A549 (cell line): ENCODE results near the gene GRIN2D. TPM values are rescaled to one million over a fixed set of nuclear protein-coding genes. Genes with fewer than 3 reads are reported as not detected.

Source experiments
- ATAC-seq, 2 experiments: fragments of 200-7000 bp in 1 of 2; fragments of >200 bp in 1 of 2; cut with Nextera tagmentation in 1 of 2; cut with Tn5 transposase in 1 of 2; 3 replicates each; pipeline versions ENCODE4 v1.8.0 to v1.9.1; 2018 to 2020; ENCODE audit warnings: mild to moderate bottlenecking in 1 of 2, moderate library complexity in 1 of 2
- CTCF ChIA-PET: fragments of 300-600 bp; sonication (Branson Sonifier 250); formaldehyde crosslinking; extraction: SDS; loops from one replicate; lab custom pipeline; 2021; ENCODE audit warnings: antibody characterized with exemption, inconsistent platforms; lab: Yijun Ruan, JAX
- POLR2A ChIA-PET: fragments of 350-600 bp; formaldehyde crosslinking; extraction: SDS; loops from one replicate; lab custom pipeline; 2021; ENCODE audit warnings: antibody characterized with exemption, inconsistent platforms; lab: Yijun Ruan, JAX
- DNase-seq, 2 experiments: peaks; one replicate each; pipeline versions ENCODE4 v3.0.0 to v3.0.0-alpha.2; 2011 to 2016; ENCODE audit warnings: low read depth in 1 of 2, low spot score in 1 of 2
- FAIRE-seq: peaks from 2 replicates; lab custom pipeline; 2011; peaks lifted over from hg19 to GRCh38; lab: Jason Lieb, UNC
- H3K27ac ChIP-seq, 2 experiments: fragments of >200 bp; sonication (Bioruptor Twin); formaldehyde crosslinking; 3 replicates each; pipeline ENCODE4 v1.5.1; 2016 to 2017
- H3K4me1 ChIP-seq: fragments of >200 bp; sonication (Bioruptor Twin); formaldehyde crosslinking; 3 replicates; pipeline ENCODE4 v1.6.1; 2016
- H3K4me2 ChIP-seq: fragments of >200 bp; sonication (Bioruptor Twin); formaldehyde crosslinking; 3 replicates; pipeline ENCODE4 v1.6.1; 2016
- H3K4me3 ChIP-seq: fragments of >200 bp; sonication (Bioruptor Twin); formaldehyde crosslinking; 3 replicates; pipeline ENCODE4 v1.5.1; 2016
- H3K9me3 ChIP-seq: fragments of >200 bp; sonication (Bioruptor Twin); formaldehyde crosslinking; 3 replicates; pipeline ENCODE4 v1.6.1; 2016
- CBX2 ChIP-seq: fragments of 200-600 bp; sonication (generic); IDR thresholded peaks from 2 replicates; pipeline ENCODE4 v1.6.1; 2016; ENCODE audit warnings: low read depth, mild to moderate bottlenecking, borderline replicate concordance
- CBX8 ChIP-seq: fragments of 200-600 bp; sonication (generic); IDR thresholded peaks from 2 replicates; pipeline ENCODE4 v1.6.1; 2016
- EP300 ChIP-seq, 2 experiments: fragments of >200 bp; sonication (Bioruptor Twin); formaldehyde crosslinking; IDR thresholded peaks; 2 replicates in 1 of 2; 3 replicates in 1 of 2; pipeline ENCODE4 v1.6.1; 2016 to 2017
- ESRRA ChIP-seq: fragments of 150-350 bp; IDR thresholded peaks from 2 replicates; pipeline ENCODE4 v1.6.1; 2014; ENCODE audit warnings: mild to moderate bottlenecking, low read length, borderline replicate concordance
- FOSB ChIP-seq: fragments of 250-450 bp; sonication (Bioruptor Pico); IDR thresholded peaks from 2 replicates; pipeline ENCODE4 v1.5.0; 2020; ENCODE audit warnings: mild to moderate bottlenecking, moderate library complexity
- GATA3 ChIP-seq: IDR thresholded peaks from 2 replicates; pipeline ENCODE4 v1.6.1; 2012; ENCODE audit warnings: borderline replicate concordance
- HOXB13 ChIP-seq: fragments of 250-450 bp; sonication (Bioruptor Pico); IDR thresholded peaks from 2 replicates; pipeline ENCODE4 v1.5.0; 2020; ENCODE audit warnings: low read depth, mild to moderate bottlenecking, moderate library complexity
- HOXB5 ChIP-seq: fragments of 250-450 bp; sonication (Bioruptor Pico); IDR thresholded peaks from 2 replicates; pipeline ENCODE4 v1.5.0; 2020; ENCODE audit warnings: mild to moderate bottlenecking, moderate library complexity
- JUN ChIP-seq, 2 experiments: fragments of >200 bp; sonication (Bioruptor Twin); formaldehyde crosslinking; IDR thresholded peaks; 2 replicates in 1 of 2; 3 replicates in 1 of 2; pipeline ENCODE4 v1.6.1; 2016 to 2017
- KDM5A ChIP-seq: fragments of 200-600 bp; sonication (generic); IDR thresholded peaks from 2 replicates; pipeline ENCODE4 v1.6.1; 2016; ENCODE audit warnings: antibody characterized with exemption, mild to moderate bottlenecking
- NR3C1 ChIP-seq: fragments of >200 bp; sonication (Bioruptor Twin); formaldehyde crosslinking; IDR thresholded peaks from 3 replicates; pipeline ENCODE4 v1.6.1; 2017
- PHF8 ChIP-seq: fragments of 200-600 bp; sonication (generic); IDR thresholded peaks from 2 replicates; pipeline ENCODE4 v1.6.1; 2016; ENCODE audit warnings: low read depth, mild to moderate bottlenecking, antibody characterized with exemption, moderate library complexity, borderline replicate concordance
- POLR2A ChIP-seq: IDR thresholded peaks from 2 replicates; pipeline ENCODE4 v1.6.1; 2012; ENCODE audit warnings: mild to moderate bottlenecking, low read length
- POLR2AphosphoS2 ChIP-seq: conservative IDR thresholded peaks from 2 replicates; pipeline ENCODE4 v1.6.1; 2012; ENCODE audit warnings: low read length, improper control_type of control experiment, inconsistent platforms
- RAD21 ChIP-seq, 2 experiments: fragments of >200 bp in 1 of 2; sonication (Bioruptor Twin) in 1 of 2; formaldehyde crosslinking in 1 of 2; IDR thresholded peaks in 1 of 2; conservative IDR thresholded peaks in 1 of 2; 2 replicates in 1 of 2; 3 replicates in 1 of 2; pipeline ENCODE4 v1.6.1; 2012 to 2018; ENCODE audit warnings: inconsistent platforms in 1 of 2
- TP53 ChIP-seq: fragments of 250-450 bp; sonication (Bioruptor Pico); IDR thresholded peaks from 2 replicates; pipeline ENCODE4 v1.5.0; 2021; ENCODE audit warnings: mild to moderate bottlenecking, moderate library complexity
- ZC3H11A ChIP-seq: fragments of 450-650 bp; IDR thresholded peaks from 2 replicates; pipeline ENCODE4 v1.6.1; 2014; ENCODE audit warnings: antibody characterized with exemption, mild to moderate bottlenecking
- WGBS: methylation state at CpG from one replicate; pipeline ENCODE4 v1.1.6; 2017; ENCODE audit errors: missing lambda C conversion rate; 5-methylcytosine and 5-hydroxymethylcytosine counted together
- polyA plus RNA-seq, 4 experiments: library from polyadenylated mRNA; depleted of rRNA in 3 of 4; stranded (reverse); fragments of >200 nt; fragmentation: RNase III in 1 of 4; extraction: RNeasy Plus Mini Kit Qiagen cat#74134 plus additional on column Dnase treatment in 1 of 4; gene quantifications; 2 replicates in 3 of 4; 3 replicates in 1 of 4; pipeline ENCODE4 v1.2.3, GENCODE V29; 2011 to 2017
- TF ChIP-seq, protein P1 (sequence below): IDR thresholded peaks from 2 replicates; pipeline ENCODE4 v1.6.1; 2012
- TF ChIP-seq, protein P2 (sequence below): fragments of >200 bp; sonication (Bioruptor Twin); formaldehyde crosslinking; IDR thresholded peaks from 3 replicates; pipeline ENCODE4 v1.5.1; 2016

GRIN2D gene
- polyA plus RNA-seq, 2 of the 4 experiments (the other 2 are of a cell fraction), result 2.6 to 6.3 TPM

DNA sequence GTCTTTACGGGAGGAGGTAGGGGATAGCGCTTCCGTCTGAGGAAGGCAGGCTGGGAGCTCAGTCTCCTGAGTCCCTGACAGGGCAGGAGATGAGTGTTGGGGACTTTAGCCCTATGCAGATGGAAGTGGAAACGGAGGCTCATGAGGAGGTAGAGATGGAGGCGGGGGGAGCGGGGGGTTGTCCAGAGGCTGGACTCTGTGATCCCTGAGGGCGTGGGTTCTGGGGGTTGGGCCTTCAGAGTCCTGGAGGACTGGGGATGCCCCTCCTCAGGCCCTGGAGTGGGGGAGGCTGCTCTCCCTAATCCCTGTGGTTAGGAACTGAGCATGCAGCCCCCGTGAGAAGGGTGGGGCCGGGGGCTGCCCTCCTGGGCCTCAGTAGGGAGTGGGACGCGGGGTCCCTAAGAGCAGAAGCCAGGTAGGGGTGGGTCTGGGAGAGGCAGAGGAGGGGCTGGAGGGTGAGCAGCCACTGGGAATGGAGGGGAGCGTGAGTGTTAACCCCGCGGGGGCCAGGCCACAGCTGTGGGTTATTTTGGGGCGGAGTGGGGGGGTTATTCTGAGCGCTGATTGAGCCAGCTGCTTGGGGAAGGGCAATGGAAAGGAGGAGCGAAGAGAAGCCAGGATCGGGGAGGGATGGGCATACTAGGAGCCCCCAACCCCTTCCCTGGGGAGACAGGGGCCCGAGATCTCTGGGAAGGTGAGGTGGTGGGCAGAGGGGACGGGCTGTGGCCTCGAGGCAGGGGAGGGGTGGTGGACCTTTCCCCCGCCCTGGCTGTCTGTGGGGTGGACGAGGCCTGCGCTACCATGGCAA lies 2.8 kb downstream of the GRIN2D start:
- ChIA-PET CTCF (interaction anchor here (1.3 to 3.5 kb wide), 6 partner anchors 46 to 213 kb away, joined by 3 to 15 read pairs (median 8); partner anchors contain the start of gene GRWD1), POLR2A (interaction anchor here (0.7 to 1.3 kb wide), 4 partner anchors 32 to 49 kb away, joined by 3 to 4 read pairs (median 4); partner anchors contain the start of genes SYNGR4 and TMEM143)
- H3K4me2 ChIP-seq, result peak overlapping the region; percentile 97
- 65% methylated on average over 23 of the region's 24 CpGs for WGBS
- peaks cover 75% of the 10 kb centered on the region for H3K4me1 ChIP-seq
- TF ChIP-seq, protein P1, sequence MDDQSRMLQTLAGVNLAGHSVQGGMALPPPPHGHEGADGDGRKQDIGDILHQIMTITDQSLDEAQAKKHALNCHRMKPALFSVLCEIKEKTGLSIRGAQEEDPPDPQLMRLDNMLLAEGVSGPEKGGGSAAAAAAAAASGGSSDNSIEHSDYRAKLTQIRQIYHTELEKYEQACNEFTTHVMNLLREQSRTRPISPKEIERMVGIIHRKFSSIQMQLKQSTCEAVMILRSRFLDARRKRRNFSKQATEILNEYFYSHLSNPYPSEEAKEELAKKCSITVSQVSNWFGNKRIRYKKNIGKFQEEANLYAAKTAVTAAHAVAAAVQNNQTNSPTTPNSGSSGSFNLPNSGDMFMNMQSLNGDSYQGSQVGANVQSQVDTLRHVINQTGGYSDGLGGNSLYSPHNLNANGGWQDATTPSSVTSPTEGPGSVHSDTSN, result 0 out of 2 replicates have a peak, but pooled peaks have one; percentile 12
- peak; percentile 29 for TF ChIP-seq POLR2A
- TF ChIP-seq GATA3, result no peak
- H3K9me3 ChIP-seq, result no peaks in the 10 kb centered on the region
- DNase-seq (peak in 1 of 2 experiments; percentile 70), ATAC-seq (no peak), FAIRE-seq (no peak)
- H3K4me3 ChIP-seq, result no peak overlapping the region
- peak overlapping the region in 1 of 2 experiments; percentile 95; a peak in 3 of 6 replicates for H3K27ac ChIP-seq

DNA sequence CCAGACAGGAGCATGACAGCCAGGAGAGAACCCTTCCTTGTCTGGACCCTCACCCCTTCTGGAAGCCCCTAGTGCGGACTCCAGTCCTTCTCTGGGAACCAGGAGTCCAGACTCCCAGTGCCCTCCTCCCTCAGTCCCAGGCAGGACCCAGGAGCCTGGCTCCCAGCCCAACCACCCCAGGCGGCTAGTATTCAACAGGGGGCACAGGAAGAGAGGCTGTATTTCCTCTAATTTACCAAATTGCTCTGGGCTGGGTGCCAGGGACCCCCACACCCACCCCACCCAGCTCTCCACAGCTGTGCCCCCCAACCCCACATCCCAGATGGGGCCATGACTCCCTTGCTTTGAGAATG lies 3.3 kb downstream of the GRIN2D start:
- peaks cover 72% of the 10 kb centered on the region for H3K4me1 ChIP-seq
- DNase-seq, result no peak
- peak overlapping the region; percentile 97 for H3K4me2 ChIP-seq
- ChIA-PET CTCF (no interaction called here), POLR2A (interaction anchor here (1.1 to 1.3 kb wide), 2 partner anchors 33 to 46 kb away, joined by 3 to 4 read pairs; partner anchors contain the start of genes SYNGR4 and TMEM143)
- 89% methylated on average over 2 of the region's 2 CpGs for WGBS
- FAIRE-seq, result no peak
- TF ChIP-seq POLR2AphosphoS2, result 0 out of 2 replicates have a peak, but pooled peaks have one; percentile 47
- no peak for TF ChIP-seq FOSB (CRISPR knock-in tag)
- no peak for TF ChIP-seq CBX2
- TF ChIP-seq, protein P1, result peak; percentile 25; the same call in 1 of the 2 replicates
- peak overlapping the region; percentile 9 to 95; a peak in 4 of 6 replicates for H3K27ac ChIP-seq
- no peak overlapping the region for H3K4me3 ChIP-seq
- no peak for ATAC-seq
- no peaks in the 10 kb centered on the region for H3K9me3 ChIP-seq

DNA sequence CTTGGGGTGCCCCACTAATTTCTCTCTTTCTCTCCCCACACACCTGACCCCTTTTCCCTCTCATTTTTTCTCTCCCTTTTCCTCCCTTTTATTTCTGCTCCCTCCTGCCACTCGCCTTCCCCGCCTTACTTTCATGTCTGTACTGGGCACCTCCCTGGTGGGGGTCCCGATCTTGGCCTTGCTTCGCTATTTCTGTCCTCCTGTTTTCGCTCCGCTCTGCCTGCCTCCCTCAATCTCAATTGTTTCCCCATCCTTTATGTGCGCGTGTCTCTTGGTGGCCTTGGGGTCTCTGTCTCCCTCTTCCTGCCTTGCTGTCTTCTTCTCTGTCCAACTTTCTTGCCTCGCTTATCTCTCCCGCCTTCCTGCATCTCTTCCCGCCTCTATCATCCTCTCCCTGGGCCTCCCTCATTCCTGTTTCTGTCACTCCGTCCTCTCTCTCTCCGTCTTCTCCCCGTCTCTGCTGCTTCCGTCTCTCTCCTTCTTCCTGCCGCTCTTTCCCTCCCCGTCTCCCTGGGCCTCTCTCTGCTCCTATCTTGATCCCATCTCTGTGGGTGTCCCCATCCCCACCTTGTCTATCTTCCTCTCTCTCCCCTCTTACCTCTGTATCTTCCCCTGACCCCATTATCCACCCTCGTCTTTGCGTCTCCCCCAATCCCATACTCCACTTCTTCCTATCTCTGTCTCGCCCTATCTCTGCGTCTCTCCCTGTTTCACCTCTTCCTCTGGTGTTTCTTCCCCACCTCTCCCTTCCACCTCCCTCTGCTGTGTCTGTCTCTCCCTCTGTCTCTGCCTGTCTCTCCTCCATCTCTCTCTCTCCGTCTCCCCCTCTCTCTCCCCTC lies 4.0 kb downstream of the GRIN2D start:
- Histone ChIP-seq H3K9me3 (no peaks in the 10 kb centered on the region), H3K4me3 (peak overlapping the region; percentile 70), H3K4me1 (peaks cover 65% of the 10 kb centered on the region), H3K27ac (peak overlapping the region; percentile 95 to 97), H3K4me2 (peak overlapping the region; percentile 97)
- ChIA-PET POLR2A (no interaction called here), CTCF (no interaction called here)
- DNase-seq, result no peak
- no peak for FAIRE-seq
- 63% methylated on average over 22 of the region's 22 CpGs for WGBS
- ATAC-seq, result no peak
- TF ChIP-seq POLR2A (0 out of 2 replicates have a peak, but pooled peaks have one; percentile 15), ESRRA (no peak), CBX8 (no peak), HOXB13 (CRISPR knock-in tag) (no peak), CBX2 (no peak)

DNA sequence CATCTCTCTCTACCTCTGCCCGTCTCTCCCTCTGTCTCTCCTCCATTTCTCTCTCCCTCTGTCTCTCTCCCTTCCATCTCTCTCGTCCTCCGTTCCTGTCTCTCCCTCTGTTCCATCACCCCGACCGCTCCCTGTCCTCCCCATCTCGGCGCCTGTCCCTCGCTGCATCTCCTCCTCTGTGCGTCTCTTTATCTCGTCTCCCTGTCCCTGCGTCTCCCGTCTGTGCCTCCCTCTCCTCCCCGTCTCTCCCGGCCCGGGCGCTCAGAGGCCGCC lies 4.6 kb downstream of the GRIN2D start:
- DNase-seq (no peak), FAIRE-seq (no peak), ATAC-seq (peak in 1 of 2 experiments; percentile 1; a peak in 2 of 6 replicates)
- Histone ChIP-seq H3K4me1 (peaks cover 60% of the 10 kb centered on the region), H3K27ac (peak overlapping the region; percentile 95 to 97), H3K9me3 (no peaks in the 10 kb centered on the region), H3K4me2 (peak overlapping the region; percentile 97), H3K4me3 (peak overlapping the region; percentile 70)
- 5% methylated on average over 17 of the region's 17 CpGs for WGBS
- POLR2A ChIA-PET, result interaction anchor here (0.7 to 1.0 kb wide), 3 partner anchors 8 to 194 kb away, joined by 3 to 8 read pairs (median 5); partner anchors contain the start of genes SYNGR4 and TMEM143
- TF ChIP-seq PHF8, result no peak
- TF ChIP-seq RAD21 (conservative IDR thresholded peaks at IDR 0.05 in 1 of 2, IDR thresholded peaks at IDR 0.05 in 1 of 2), result no peak
- no peak for TF ChIP-seq TP53
- TF ChIP-seq NR3C1, result no peak
- no peak for TF ChIP-seq CBX2
- no peak for TF ChIP-seq JUN (IDR thresholded peaks at IDR 0.05)
- no peak for TF ChIP-seq POLR2A
- no peak for TF ChIP-seq HOXB13 (CRISPR knock-in tag)
- no peak for TF ChIP-seq ZC3H11A
- TF ChIP-seq EP300 (IDR thresholded peaks at IDR 0.05), result no peak
- TF ChIP-seq CBX8, result no peak
- TF ChIP-seq KDM5A, result no peak
- no peak for TF ChIP-seq HOXB5 (CRISPR knock-in tag)
- TF ChIP-seq, protein P2, sequence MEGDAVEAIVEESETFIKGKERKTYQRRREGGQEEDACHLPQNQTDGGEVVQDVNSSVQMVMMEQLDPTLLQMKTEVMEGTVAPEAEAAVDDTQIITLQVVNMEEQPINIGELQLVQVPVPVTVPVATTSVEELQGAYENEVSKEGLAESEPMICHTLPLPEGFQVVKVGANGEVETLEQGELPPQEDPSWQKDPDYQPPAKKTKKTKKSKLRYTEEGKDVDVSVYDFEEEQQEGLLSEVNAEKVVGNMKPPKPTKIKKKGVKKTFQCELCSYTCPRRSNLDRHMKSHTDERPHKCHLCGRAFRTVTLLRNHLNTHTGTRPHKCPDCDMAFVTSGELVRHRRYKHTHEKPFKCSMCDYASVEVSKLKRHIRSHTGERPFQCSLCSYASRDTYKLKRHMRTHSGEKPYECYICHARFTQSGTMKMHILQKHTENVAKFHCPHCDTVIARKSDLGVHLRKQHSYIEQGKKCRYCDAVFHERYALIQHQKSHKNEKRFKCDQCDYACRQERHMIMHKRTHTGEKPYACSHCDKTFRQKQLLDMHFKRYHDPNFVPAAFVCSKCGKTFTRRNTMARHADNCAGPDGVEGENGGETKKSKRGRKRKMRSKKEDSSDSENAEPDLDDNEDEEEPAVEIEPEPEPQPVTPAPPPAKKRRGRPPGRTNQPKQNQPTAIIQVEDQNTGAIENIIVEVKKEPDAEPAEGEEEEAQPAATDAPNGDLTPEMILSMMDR, result no peak
- CTCF ChIA-PET, result no interaction called here
